Smooth muscle cell of the brain vasculature (primary cell): ENCODE results near the gene XRCC5.
"Not testable (repeated sequence)": the region's sequence is repeated elsewhere in the genome, so short reads cannot be mapped to it uniquely, and the experiment has no call there.

ENCODE experiments used
- DNase-seq: peaks from one replicate; pipeline ENCODE4 v3.0.0-alpha.2; 2012; ENCODE audit warnings: low read depth, low spot score

The XRCC5 gene

GRCh38 chr2:216118474-216118873, 9.3 kb downstream of the XRCC5 start:
- no peak for DNase-seq

DNA sequence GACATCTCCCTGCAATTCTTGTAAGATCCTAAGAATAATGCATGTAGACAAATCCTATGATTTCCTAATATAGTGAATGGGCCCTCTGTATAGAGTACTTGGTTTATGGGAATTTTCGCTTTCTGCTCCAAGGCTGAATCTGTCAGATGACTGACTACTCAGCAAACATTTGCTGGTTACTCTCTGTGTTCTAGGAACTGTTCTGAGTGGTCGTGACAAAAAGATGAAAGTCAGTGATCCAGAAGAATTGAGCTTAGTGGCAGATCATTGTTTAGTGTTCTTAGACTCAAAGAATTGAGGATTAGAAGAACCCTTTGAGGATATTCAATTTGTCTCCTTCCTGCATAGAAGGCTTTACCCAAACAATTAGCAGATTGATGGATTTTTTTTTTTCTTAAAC, 10.0 kb downstream of the XRCC5 start:
- no peak for DNase-seq

DNA sequence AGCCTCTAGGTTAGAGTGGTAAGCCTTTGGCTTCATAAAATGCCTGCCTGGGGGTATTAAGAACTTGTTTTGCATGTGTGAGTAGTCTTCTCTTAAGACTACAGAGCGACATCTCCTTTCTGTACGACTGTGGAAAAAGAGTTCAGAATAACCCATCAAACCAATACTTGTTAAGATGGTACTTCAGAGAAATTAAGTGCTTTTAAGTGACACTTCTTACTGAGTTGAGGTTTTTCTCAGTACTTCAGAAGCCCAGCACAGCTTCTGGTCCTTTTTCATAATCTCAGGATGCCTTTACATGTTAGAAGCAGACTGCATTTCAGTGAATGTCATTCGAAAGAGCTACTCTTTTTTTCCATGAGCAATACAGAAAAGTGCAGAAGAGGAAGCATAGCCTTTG, 10.8 kb downstream of the XRCC5 start:
- no peak for DNase-seq

DNA sequence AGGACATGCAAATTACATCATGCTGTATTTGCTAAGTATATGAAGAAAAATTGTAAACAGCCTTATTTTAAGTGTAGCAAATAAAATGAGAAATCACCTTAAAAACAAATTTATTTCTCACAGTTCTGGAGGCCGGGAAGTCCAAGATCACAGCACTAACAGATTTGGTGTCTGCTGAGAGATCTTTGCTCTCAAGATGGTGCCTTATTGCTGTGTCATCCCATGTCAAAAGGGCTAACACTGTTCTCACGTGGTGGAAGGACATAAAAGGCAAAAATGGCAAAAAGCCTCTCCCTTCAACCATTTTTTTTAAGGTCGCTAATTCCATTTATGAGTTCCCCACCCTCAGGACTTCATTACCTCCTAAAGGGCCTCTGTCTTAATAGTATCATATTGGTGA, 12.1 kb downstream of the XRCC5 start:
- no peak for DNase-seq

DNA sequence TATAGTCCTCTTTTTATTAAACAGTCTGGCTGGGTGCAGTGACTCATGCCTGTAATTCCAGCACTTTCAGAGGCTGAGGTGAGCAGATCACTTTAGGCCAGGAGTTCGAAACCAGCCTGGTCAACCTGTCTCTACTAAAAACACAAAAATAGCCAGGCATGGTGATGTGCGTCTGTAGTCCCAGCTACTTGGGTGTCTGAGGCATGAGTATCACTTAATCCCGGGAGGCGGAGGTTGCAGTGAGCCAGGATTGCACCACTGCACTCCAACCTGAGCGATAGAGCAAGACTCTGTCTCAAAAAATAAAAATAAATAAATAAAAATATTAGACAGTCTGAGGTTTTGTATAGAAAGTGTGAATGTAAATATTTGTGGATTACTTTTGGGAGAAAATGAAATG, 17.8 kb downstream of the XRCC5 start:
- DNase-seq: no peak

GRCh38 chr2:216130346-216130971, 21.3 kb downstream of the XRCC5 start:
- DNase-seq: no peak

DNA sequence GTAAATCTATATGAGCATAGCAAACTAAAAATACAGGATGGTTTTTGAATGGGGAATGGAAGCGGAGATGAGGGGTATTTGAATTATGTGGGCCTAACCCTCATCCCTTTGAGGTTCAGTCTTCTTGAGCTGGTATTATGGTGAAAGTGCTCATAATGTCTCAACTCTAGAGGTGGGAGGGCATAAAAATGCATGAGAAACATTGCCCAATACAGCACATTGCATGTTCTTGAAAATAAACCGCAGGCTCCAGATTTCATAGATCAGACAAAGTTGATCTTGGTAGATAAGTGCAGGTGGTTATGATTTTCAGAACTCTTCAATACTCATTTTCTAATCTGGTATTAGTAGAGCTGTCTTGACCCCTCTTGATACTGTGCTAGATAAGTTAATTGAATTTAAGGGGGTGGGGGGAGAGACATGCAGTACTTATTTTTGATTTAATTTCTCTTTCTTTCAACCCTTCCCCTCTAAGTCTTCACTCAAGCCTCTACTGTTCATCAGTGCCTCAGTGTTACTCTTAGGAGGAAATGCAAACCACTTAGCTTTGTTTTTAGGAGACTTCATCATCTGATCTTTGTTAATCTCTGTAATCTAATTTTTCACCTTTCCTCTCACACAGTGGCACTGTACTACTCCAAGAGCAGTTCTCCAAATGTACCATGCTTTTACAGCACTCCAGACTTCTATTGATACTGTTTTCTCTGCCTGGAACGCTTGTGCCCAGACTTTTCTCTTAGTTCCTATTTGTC, 22.2 kb downstream of the XRCC5 start:
- DNase-seq: no peak

GRCh38 chr2:216132585-216132984, 23.4 kb downstream of the XRCC5 start:
- no peak for DNase-seq

DNA sequence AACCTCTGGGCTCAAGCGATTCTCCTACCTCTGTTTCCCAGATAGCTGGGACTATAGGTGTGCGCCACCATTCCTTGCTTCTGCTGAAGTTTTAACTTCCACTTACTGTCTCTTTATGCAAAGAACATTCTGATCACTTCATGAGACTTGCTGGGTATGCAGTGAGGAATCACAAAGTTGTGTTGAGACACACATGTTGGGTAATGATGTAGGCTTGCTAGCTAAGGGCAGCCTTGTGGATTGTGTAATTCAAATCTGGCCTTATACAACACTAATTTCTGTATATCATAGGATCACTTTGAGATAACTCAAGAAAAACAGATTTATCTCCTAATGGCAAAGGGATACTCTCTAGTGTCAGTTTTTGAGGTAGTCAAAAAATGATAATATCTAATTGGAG, 24.2 kb downstream of the XRCC5 start:
- DNase-seq: no peak

DNA sequence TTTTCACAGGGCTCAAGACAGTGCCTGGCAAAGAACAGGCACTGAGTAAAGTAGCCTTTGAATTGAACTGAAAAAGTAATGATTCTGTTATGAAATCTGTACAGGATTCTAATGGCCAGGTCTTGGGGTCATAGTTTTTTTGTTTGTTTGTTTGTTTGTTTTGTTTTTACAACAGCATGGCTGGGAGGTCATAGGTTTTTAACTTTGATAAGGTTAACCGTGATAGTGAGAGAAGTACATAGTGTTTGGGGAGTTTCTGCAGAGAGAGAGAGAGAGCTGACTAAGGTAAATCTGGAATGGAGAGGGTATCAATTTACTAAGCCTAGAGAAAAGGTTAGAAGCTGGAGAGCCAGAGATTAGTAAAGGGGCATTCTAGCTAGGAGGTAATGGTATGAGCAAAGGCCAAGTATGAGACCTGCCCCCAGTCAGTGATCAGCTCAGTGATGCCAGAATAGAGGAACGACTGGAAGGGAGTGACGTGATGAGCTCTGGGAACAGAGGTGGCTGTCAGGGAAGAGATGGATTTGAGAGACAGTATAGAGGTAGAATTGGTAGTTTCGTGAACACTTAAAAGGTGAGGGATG, 25.9 kb downstream of the XRCC5 start:
- no peak for DNase-seq

GRCh38 chr2:216139884-216140283, 30.7 kb downstream of the XRCC5 start:
- no peak for DNase-seq

DNA sequence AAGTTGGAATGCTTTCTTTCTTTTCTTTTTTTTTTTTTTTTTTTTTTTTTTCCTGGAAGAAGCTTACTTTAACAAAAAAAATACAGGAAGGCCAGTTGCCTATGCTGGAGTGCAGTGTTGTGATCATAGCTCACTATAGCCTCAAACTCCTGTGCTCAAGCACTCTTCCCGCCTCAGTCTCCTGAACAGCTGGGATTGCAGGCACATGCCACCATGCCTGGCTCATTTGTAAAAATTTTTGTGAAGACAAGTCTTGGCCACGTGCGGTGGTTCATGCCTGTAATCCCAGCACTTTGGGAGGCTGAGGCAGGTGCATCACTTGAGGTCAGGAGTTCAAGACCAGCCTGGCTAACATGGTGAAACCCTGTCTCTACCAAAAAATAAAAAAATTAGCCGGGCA, 32.4 kb downstream of the XRCC5 start:
- not testable (repeated sequence) for DNase-seq

DNA sequence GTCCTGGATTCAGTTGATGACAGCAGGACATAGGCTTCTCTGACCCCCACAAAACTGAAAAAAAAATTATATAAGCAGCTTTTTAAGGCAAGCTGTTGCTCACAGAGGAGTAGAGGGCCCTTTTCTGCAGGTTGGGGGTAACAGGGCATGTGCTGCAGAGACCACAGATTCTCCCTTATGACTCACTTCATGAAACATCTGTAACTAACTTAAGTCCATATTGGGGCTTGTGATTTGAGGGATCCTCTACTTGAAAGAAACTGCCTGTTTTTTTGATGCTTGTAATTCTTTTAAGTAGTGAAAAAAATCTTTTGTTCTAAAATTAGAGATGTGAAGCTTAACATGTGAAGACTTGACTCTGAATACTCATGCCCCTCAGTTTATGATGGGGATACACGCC, 33.4 kb downstream of the XRCC5 start:
- DNase-seq: no peak

GRCh38 chr2:216144372-216144771, 35.2 kb downstream of the XRCC5 start:
- DNase-seq: no peak

GRCh38 chr2:216144857-216145256, 35.7 kb downstream of the XRCC5 start:
- no peak for DNase-seq

DNA sequence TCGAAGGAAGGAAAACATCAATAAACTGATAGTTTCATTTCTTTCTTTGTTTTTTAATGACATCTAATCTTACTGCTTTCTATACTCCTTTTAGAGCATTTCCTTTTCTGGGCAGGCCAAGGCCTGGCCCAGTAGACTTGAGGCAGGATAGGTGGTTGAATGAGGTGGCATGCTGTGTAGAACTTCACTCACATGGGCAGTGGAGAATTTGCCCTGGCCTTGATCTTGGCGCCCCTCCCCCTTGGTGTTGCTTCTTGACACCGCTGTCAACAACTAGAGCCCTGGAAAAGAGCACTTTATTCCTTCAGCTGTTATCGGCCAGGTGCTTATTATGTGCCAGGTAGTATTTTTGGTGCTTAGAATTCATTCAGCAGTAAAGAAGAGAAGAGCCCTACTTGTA, 37.4 kb downstream of the XRCC5 start:
- DNase-seq: no peak

DNA sequence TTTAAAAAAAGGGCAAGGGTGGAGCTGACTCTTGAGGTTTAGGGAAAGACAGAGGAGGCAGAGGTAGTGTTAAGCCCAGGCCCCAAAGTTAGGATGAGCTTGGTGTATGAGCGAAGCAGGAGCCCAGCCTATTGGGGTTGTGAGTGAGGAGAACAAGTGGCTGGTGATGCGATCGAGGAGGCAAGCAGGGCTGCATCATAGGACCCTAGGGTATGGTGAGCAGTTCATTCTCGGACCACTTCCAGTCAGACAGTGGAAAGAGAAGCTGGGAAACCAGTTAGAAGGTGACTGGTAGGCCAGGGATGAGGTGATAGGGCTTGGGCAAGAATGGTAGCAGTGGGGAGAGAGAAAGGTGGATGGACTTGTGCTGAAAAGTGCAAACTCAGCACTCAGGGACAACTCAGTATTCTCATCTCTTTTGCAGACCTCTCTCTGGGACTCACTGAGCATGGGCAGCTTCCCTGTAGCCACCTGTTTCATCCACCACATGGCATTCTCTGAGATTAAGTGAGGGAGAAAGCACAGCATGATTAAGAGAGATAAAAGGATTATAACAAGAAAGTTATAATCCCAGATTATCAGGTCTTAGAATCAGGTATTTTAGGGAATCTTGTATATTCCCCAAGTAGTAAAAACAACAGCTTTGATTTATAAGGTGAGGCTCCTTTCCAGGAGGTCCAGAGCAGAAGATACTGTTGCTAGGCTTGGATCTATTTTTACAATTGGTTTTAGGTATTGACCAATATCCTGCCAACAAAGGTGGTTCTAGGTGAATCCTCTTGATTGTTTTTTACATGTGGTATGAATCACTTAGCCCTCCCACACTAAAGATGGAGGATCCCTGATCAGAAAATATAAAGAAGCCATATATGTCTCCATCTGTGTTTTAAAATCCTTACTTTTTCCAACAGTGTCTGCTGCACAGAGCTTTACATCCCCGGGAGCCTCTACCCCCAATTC, 38.3 kb downstream of the XRCC5 start:
- no peak for DNase-seq

- no peak for DNase-seq
These were observed 39.8 kb downstream of the XRCC5 start for GRCh38 chr2:216148983-216149382.

GRCh38 chr2:216149741-216150140, 40.6 kb downstream of the XRCC5 start:
- no peak for DNase-seq

DNA sequence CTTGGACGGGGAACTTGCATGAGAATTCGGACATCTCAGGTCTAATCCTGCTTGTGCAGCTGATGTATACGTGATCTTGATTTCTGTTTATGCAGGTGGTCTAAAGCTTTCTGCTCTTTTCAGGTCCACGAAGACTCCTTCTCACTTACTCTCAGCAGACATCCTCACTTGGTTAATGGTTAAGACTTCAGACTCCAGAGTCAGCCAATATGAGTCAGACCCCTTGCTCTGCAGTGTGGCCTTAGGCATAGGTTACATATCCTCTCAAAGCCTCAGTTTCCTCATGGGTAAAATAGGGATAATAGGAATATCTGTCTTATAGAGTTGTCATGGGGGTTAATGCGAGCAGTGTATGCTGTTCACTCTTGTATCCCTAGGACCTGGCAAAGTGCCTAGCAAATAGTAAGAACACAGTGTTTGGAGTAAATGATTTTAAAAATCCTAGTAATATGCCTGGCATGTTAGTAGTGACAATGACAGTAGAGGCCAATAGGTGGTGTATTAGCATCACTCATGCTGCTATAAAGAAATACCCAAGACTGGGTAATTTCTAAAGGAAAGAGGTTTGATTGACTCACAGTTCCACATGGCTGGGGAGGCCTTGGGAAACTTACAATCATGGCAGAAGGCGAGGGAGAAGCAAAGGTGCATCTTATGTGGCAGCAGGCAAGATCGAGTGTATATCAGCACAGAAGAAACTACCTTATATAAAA, 42.3 kb downstream of the XRCC5 start:
- DNase-seq: no peak

DNA sequence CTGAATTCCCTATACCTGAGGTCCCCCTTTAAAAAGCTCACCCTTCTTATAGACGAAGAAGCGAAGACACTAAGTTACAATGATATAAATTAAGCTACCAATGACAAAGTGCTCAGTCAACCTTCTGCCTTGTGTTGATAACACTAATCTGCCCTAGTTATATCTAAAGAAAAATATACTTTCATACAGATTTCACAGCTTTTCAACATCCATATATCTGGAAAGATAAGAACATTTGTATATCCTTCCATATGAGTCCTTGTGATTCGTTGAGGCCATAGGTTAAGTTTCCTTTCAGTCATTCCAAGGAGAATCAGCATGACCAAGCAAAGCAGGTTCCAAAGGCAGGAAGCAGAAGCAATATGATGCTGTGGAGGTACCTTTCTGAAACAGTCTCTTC, 46.8 kb downstream of the XRCC5 start:
- no peak for DNase-seq
